ENCODE data around the gene ATXN2L. TPM values are rescaled to one million over a fixed set of nuclear protein-coding genes. Genes with fewer than 3 reads are reported as not detected.

ATXN2L gene
- total and polyA plus RNA-seq, 9 donors = 27.1 to 107 (median 85.5) TPM

DNA sequence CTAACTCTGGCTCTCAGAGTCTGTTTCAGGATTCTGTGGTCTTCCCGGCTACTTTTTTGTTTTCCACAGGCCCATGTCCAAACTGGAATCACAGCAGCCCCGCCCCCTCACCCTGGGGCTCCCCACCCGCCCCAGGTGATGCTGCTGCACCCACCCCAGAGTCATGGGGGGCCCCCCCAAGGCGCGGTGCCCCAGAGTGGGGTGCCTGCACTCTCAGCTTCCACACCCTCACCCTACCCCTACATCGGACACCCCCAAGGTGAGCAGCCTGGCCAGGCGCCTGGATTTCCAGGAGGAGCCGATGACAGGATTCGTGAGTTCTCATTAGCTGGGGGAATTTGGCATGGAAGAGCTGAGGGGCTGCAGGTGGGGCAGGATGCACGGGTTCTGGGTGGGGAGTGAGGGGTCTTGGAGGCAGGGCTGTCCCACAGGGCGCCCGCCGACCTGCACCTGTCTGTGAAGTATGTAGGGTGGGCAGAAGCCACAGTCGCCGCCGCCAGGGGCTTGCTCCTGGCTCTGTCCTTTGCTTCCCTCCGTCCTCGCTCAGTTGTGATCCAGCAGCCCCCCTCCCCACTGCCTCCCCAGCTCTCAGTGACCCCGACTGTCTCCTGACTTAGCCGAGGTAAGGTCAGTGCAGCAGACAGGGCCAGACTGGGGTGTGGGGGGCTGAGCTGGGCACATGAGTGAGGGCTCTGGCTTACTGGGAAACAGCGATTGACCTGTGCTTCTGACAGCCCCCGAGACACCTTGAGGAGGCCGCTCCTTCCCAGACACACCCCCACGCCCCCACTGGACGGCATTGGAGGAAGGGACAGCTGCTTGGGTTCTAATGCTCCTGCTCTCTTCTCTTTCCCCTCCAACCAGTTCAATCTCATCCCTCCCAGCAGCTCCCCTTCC is 13.3 kb downstream of the ATXN2L start:
- Histone ChIP-seq H3K4me1 (ENCODE audit: control insufficient read depth, insufficient read depth, low read length) (no peaks in the 10 kb centered on the region), H3K27ac (ENCODE audit: low read length) (no peak overlapping the region), H3K4me3 (ENCODE audit: low read length) (no peak overlapping the region), H3K36me3 (ENCODE audit: control insufficient read depth, insufficient read depth, low read length) (peaks cover 75% of the 10 kb centered on the region), H3K9me3 (replicated peaks; ENCODE audit: control insufficient read depth, low read depth, low read length) (no peaks in the 10 kb centered on the region), H3K27me3 (ENCODE audit: control insufficient read depth, insufficient read depth, low read length) (no peaks in the 10 kb centered on the region)
- no peak for DNase-seq
- 86% methylated on average over 5 of the region's 25 CpGs for WGBS (ENCODE audit: insufficient coverage)

DNA sequence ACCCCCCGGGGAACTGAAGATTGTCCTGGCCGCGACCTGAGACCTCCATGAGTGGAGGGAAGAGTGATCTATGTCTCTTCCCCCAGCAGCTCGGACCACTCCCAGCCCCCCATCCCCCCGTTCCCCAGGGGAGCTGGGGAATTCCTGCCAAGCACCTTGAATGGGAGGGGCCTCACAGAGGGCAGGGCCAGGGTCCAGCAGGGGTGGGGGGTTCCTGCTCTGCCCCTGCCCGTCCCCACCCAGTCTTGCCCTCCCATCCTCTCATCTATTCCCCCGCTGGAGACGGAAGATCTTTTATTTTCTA is 13.9 kb downstream of the ATXN2L start:
- peaks cover 69% of the 10 kb centered on the region for H3K36me3 ChIP-seq (ENCODE audit: control insufficient read depth, insufficient read depth, low read length)
- WGBS (ENCODE audit: insufficient coverage) = 100% methylated on average over 1 of the region's 8 CpGs

DNA sequence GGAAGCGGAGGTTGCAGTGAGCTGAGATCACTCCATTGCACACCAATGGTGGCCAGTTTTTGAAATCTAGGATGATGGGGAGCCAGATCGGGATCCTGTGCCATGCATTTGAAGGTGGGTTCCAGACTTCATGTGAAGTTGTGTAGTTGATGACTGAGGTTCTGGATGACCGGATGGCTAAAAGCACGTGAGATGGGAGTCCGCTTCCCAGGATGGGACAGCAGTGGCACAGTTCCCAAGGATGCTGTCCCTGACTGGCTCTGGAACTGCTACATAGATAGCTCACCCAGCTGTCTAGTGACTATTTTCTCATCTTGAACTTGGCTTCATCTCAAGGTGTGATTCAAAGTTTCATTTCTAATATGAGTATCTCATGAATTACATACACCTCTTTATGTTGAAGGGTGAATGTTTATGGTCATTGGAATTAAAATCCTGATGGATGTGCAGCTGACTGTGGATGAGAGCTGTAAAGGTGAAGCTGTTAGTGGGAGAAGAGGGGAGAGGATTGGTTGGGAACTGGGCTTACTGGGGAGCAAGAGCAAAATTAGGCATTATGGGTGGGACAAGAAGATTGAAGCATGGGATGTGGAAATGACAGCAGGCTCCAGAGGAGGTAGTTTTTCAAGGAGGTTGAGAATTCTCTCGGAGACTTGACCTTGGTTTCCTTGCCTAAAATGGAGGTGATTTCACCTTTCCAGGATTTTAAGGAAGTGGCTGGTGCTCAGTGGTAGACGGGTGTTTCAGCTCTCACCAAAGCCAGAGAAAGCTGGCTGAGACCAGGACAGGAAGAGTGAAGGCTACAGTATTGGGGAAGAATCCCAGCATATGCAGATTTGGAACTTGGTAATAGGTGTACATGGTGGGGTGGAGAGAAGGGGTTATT is 15.1 kb downstream of the ATXN2L start:
- peaks cover 69% of the 10 kb centered on the region for H3K36me3 ChIP-seq (ENCODE audit: control insufficient read depth, insufficient read depth, low read length)
- no peaks in the 10 kb centered on the region for H3K27me3 ChIP-seq (ENCODE audit: control insufficient read depth, insufficient read depth, low read length)
- H3K4me1 ChIP-seq (ENCODE audit: control insufficient read depth, insufficient read depth, low read length) = no peaks in the 10 kb centered on the region
- no peak for DNase-seq
- H3K27ac ChIP-seq (ENCODE audit: low read length) = no peak overlapping the region
- 87% methylated on average over 7 of the region's 7 CpGs for WGBS (ENCODE audit: insufficient coverage)
- H3K9me3 ChIP-seq (replicated peaks; ENCODE audit: control insufficient read depth, low read depth, low read length) = no peaks in the 10 kb centered on the region
- no peak overlapping the region for H3K4me3 ChIP-seq (ENCODE audit: low read length)

More for the DNA sequence above, 13.9 kb downstream of the ATXN2L start:
- Histone ChIP-seq H3K9me3 (replicated peaks; ENCODE audit: control insufficient read depth, low read depth, low read length) (no peaks in the 10 kb centered on the region), H3K4me1 (ENCODE audit: control insufficient read depth, insufficient read depth, low read length) (no peaks in the 10 kb centered on the region), H3K4me3 (ENCODE audit: low read length) (no peak overlapping the region), H3K27ac (ENCODE audit: low read length) (no peak overlapping the region), H3K27me3 (ENCODE audit: control insufficient read depth, insufficient read depth, low read length) (no peaks in the 10 kb centered on the region)
- DNase-seq = no peak

DNA sequence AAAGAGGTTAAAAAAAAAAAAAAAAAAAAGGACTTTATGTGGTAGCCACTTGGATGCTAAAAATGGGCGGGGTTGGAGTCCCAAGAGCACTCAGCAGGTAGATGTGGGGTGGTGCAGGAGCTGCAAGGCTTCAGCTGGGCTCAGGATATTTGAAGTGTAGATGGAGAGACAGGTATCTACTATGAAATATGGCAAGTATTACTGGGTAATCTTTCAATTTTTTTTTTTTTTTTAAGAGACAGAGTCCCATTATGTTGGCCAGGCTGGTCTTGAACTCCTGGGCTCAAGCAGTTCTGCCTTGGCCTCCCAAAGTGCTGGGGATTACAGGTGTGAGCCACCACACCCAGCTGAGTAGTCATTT is 15.7 kb downstream of the ATXN2L start:
- Histone ChIP-seq H3K27ac (ENCODE audit: low read length) (no peak overlapping the region), H3K4me3 (ENCODE audit: low read length) (no peak overlapping the region), H3K4me1 (ENCODE audit: control insufficient read depth, insufficient read depth, low read length) (no peaks in the 10 kb centered on the region), H3K27me3 (ENCODE audit: control insufficient read depth, insufficient read depth, low read length) (no peaks in the 10 kb centered on the region), H3K9me3 (replicated peaks; ENCODE audit: control insufficient read depth, low read depth, low read length) (no peaks in the 10 kb centered on the region), H3K36me3 (ENCODE audit: control insufficient read depth, insufficient read depth, low read length) (peaks cover 69% of the 10 kb centered on the region)
- DNase-seq = no peak
- 100% methylated on average over 1 of the region's 1 CpG for WGBS (ENCODE audit: insufficient coverage)

- no peak for DNase-seq
- H3K4me1 ChIP-seq (ENCODE audit: control insufficient read depth, insufficient read depth, low read length) = no peaks in the 10 kb centered on the region
- H3K36me3 ChIP-seq (ENCODE audit: control insufficient read depth, insufficient read depth, low read length) = peaks cover 69% of the 10 kb centered on the region
- H3K9me3 ChIP-seq (replicated peaks; ENCODE audit: control insufficient read depth, low read depth, low read length) = no peaks in the 10 kb centered on the region
- H3K27me3 ChIP-seq (ENCODE audit: control insufficient read depth, insufficient read depth, low read length) = no peaks in the 10 kb centered on the region
- H3K4me3 ChIP-seq (ENCODE audit: low read length) = no peak overlapping the region
- H3K27ac ChIP-seq (ENCODE audit: low read length) = no peak overlapping the region
- 95% methylated on average over 9 of the region's 14 CpGs for WGBS (ENCODE audit: insufficient coverage)
These were observed 16.3 kb downstream of the ATXN2L start for GRCh38 chr16:28839004-28839639.

DNA sequence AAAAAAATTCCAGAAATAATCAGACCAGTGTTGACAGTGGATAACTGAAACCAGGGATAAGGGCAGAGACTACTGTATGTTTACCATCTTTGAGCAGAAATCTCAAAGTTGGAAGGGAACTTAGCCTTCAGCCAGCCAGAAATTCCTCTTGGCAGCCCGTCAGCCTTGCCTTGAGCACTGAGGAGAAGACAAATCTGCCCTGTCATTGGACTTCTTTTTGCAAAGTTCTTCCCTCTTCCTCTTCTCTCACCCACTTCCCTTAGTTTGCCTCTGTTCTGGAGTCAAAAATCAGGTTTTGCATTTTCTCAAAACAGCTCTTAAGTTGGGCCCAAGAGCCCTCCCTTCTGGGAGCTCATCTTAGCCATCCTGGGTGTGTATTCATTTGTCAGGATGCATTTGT is 17.1 kb downstream of the ATXN2L start:
- Histone ChIP-seq H3K36me3 (ENCODE audit: control insufficient read depth, insufficient read depth, low read length) (peaks cover 69% of the 10 kb centered on the region), H3K4me1 (ENCODE audit: control insufficient read depth, insufficient read depth, low read length) (peaks cover 2% of the 10 kb centered on the region), H3K4me3 (ENCODE audit: low read length) (no peak overlapping the region), H3K9me3 (replicated peaks; ENCODE audit: control insufficient read depth, low read depth, low read length) (no peaks in the 10 kb centered on the region), H3K27ac (ENCODE audit: low read length) (no peak overlapping the region), H3K27me3 (ENCODE audit: control insufficient read depth, insufficient read depth, low read length) (no peaks in the 10 kb centered on the region)
- no peak for DNase-seq
- 0% methylated on average over 1 of the region's 1 CpG for WGBS (ENCODE audit: insufficient coverage)

- Histone ChIP-seq H3K4me1 (ENCODE audit: control insufficient read depth, insufficient read depth, low read length) (peaks cover 18% of the 10 kb centered on the region), H3K27ac (ENCODE audit: low read length) (no peak overlapping the region), H3K27me3 (ENCODE audit: control insufficient read depth, insufficient read depth, low read length) (no peaks in the 10 kb centered on the region), H3K9me3 (replicated peaks; ENCODE audit: control insufficient read depth, low read depth, low read length) (no peaks in the 10 kb centered on the region), H3K4me3 (ENCODE audit: low read length) (no peak overlapping the region), H3K36me3 (ENCODE audit: control insufficient read depth, insufficient read depth, low read length) (peaks cover 48% of the 10 kb centered on the region)
- no peak for DNase-seq
- 83% methylated on average over 2 of the region's 7 CpGs for WGBS (ENCODE audit: insufficient coverage)
These were observed 19.9 kb downstream of the ATXN2L start for GRCh38 chr16:28842696-28843095.

- H3K9me3 ChIP-seq (replicated peaks; ENCODE audit: control insufficient read depth, low read depth, low read length) = no peaks in the 10 kb centered on the region
- no peak for DNase-seq
- H3K27ac ChIP-seq (ENCODE audit: low read length) = no peak overlapping the region
- peaks cover 41% of the 10 kb centered on the region for H3K36me3 ChIP-seq (ENCODE audit: control insufficient read depth, insufficient read depth, low read length)
- 89% methylated on average over 7 of the region's 12 CpGs for WGBS (ENCODE audit: insufficient coverage)
- H3K4me1 ChIP-seq (ENCODE audit: control insufficient read depth, insufficient read depth, low read length) = peaks cover 18% of the 10 kb centered on the region
- no peaks in the 10 kb centered on the region for H3K27me3 ChIP-seq (ENCODE audit: control insufficient read depth, insufficient read depth, low read length)
- no peak overlapping the region for H3K4me3 ChIP-seq (ENCODE audit: low read length)
These were observed 21.0 kb downstream of the ATXN2L start for GRCh38 chr16:28843766-28844165.

GRCh38 chr16:28844226-28844885 is 21.6 kb downstream of the ATXN2L start:
- WGBS (ENCODE audit: insufficient coverage) = 94% methylated on average over 19 of the region's 19 CpGs
- H3K27me3 ChIP-seq (ENCODE audit: control insufficient read depth, insufficient read depth, low read length) = no peaks in the 10 kb centered on the region
- peaks cover 18% of the 10 kb centered on the region for H3K4me1 ChIP-seq (ENCODE audit: control insufficient read depth, insufficient read depth, low read length)
- no peak for DNase-seq
- no peak overlapping the region for H3K27ac ChIP-seq (ENCODE audit: low read length)
- no peaks in the 10 kb centered on the region for H3K9me3 ChIP-seq (replicated peaks; ENCODE audit: control insufficient read depth, low read depth, low read length)
- peaks cover 36% of the 10 kb centered on the region for H3K36me3 ChIP-seq (ENCODE audit: control insufficient read depth, insufficient read depth, low read length)
- H3K4me3 ChIP-seq (ENCODE audit: low read length) = no peak overlapping the region
